Ecto neural progenitor cell (in vitro differentiated cells): ENCODE measurements around the gene PRKCQ.
"Not testable (repeated sequence)": the region's sequence is repeated elsewhere in the genome, so short reads cannot be mapped to it uniquely, and the experiment has no call there.

Experiments
- DNase-seq: peaks from one replicate; pipeline ENCODE4 v3.0.0-alpha.2; 2018; ENCODE audit warnings: low spot score

Gene PRKCQ

GRCh38 chr10:6384031-6384430, 196.0 kb downstream of the PRKCQ start:
- no peak for DNase-seq

GRCh38 chr10:6383096-6383812, 196.8 kb downstream of the PRKCQ start:
- DNase-seq, result no peak

- no peak for DNase-seq
Observed at GRCh38 chr10:6382081-6382480, 198.0 kb downstream of the PRKCQ start.

- DNase-seq, result not testable (repeated sequence)
Observed at GRCh38 chr10:6380478-6380877, 199.6 kb downstream of the PRKCQ start.

- DNase-seq, result no peak
Observed at GRCh38 chr10:6379015-6379776, 200.9 kb downstream of the PRKCQ start.
